Mesenteric fat pad (tissue), 1 donor: ENCODE measurements around the gene IFT122. TPM values are rescaled to one million over a fixed set of nuclear protein-coding genes. Genes with fewer than 3 reads are reported as not detected.
"Not testable (repeated sequence)": the region's sequence is repeated elsewhere in the genome, so short reads cannot be mapped to it uniquely, and the experiment has no call there.

Experiments
- DNase-seq: peaks from one replicate; pipeline ENCODE4 v3.0.0-alpha.2; 2020; ENCODE audit warnings: low spot score
- total RNA-seq: library from RNA; stranded (reverse); fragmentation: NEBNext Ultra II Directional; extraction: Animal tissue kit (Norgen Biotek cat#: 25700); gene quantifications from one replicate; pipeline ENCODE4 v1.2.1, GENCODE V29; 2021
- donor health status: DM: yes; HTN: yes; CAD: no.

Gene IFT122
- total RNA-seq, 1 donor from 2014 or later = 30.5 TPM

DNA sequence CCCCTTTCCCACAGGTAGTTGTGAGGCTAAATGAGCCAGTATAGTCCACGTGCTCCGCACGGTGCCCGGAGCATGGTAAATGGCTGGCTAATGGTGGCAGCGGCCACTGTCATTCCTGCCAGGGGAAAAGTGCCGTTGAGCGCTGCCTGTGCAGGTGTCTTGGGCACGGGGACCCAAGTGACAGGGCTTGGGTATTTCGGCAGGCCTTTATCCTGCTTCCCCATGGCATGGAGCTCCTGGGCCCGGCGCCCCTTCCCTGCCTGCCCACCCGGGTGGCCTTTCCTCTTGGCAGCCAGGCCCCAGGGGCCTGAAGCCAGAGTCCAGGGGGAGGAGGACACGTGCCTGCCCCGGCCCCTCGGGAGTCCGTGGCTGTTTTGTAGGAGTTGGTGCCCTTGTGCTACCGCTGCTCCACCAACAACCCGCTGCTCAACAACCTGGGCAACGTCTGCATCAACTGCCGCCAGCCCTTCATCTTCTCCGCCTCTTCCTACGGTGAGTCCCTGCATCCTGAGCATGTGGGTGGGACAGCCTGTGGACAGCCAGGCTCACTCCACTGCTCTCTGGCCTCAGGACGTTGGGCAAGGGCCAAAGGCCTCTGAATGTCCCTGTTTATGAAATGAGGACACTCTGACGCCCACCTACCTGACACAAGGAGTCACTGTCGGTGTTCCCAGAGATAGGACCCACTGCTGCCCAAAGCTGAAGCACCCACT lies 75.2 kb downstream of the IFT122 start:
- not testable (repeated sequence) for DNase-seq

DNA sequence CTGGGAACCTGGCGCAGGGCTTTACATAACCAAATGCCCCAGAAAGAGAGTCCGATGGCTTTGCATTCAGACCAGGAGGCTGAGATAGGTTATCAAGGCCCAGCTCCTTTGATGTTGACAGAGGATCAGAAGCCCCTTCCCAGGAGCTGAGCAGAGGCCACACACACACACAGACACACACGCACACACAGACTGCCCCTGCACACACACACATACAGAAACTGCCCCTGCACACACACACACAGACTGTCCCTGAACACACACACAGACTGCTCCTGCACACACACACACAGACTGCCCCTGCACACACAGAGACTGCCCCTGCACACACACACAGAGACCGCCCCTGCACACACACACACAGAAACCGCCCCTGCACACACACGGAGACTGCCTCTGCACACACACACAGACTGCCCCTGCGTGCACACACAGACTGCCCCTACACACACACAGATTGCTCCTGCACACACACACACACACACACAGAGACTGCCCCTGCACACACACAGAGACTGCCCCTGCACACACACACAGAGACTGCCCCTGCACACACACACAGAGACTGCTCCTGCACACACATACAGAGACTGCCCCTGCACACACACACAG lies 75.9 kb downstream of the IFT122 start:
- DNase-seq = not testable (repeated sequence)

DNA sequence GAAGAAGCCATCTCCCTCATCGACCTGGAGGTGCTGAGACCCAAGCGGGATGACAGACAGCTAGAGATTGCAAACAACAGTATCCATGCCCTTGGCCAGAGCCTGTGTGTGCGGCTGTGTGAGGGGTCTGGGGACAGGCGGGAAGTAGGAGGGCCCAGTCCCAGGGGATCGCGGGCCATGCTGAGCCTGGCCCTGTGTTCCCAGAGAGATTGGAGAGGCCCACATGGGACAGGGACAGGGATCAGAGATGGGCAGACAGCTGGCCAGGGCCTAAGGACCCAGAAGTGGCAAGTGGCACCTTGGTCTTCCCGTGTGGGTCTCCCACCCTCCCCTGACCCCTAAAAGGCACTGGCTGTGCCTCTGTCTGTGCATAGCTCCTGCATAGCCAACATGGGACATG lies 77.5 kb downstream of the IFT122 start:
- no peak for DNase-seq

- no peak for DNase-seq
These were observed 78.1 kb downstream of the IFT122 start for GRCh38 chr3:129518038-129518561.

DNA sequence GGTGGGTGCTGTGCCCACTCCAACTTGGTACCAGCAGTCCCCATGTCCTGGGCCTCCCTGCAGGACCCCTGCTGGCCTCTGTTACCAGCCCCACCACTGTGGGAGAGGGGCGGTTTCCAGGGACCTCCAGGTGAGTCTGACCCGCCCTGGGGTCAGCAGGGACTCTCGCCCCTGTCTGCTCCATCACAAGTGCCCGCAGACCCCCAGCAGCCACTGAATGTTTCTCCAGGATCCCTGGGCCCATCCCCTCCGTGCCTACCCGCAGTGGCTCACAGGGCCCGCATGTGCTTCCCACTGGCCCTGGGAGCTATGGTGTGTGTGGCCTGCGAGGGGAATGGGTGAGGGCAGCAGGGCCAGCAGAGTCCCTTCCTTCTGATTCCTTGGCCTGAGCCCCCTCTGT lies 78.6 kb downstream of the IFT122 start:
- no peak for DNase-seq

DNA sequence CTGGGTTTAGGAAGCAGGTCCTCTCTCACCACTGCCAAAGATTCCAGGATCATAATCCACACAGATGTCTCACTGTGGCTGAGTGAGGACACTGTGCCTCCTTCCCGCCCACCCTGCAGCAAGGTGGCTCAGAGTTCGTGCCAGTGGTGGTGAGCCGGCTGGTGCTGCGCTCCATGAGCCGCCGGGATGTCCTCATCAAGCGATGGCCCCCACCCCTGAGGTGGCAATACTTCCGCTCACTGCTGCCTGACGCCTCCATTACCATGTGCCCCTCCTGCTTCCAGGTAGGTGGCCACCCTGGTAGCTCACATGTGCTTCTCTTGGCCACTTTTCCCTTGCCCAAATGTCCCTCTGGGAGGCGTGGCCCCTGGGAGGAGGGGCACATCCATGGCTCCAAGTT lies 79.4 kb downstream of the IFT122 start:
- DNase-seq = no peak

GRCh38 chr3:129519896-129520715 lies 80.1 kb downstream of the IFT122 start:
- no peak for DNase-seq

DNA sequence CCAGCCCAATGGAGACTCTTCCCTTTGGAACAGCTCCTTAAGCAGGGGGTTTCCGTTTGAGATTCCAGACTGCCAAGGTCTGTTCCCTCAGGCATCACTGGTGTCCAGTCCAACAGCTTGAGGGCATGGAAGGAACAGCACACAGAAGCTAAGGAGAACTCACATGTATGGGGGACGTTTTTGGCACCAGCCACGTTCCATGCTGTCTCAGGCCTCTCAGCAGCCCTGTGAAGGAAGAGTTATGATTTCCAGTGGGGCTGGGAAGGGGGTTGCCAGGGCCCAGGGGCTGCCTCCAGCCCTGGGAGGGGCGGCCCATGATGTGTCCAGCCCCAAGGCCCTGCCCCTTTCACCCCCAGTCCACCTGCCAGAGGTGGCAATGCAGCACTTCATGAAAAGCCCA lies 80.9 kb downstream of the IFT122 start:
- DNase-seq = no peak

DNA sequence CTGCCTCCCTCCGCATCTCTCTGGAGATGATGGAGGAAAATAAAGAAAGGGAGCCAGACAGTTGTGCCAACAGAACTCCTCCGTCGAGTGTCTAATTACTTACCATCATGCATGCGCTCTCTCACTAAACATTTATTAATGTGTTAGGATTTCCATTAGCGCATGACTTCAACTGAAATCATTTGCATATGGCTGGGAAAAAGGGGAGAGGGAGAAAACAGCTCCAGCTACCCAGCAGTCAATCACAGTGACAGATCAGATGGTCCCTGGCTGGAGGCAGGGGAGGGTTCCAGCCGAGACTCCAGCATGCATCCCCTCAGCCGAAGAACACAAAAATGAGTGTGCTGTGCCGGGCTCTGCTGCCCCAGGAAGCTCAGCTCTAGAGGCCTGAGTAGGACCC lies 81.6 kb downstream of the IFT122 start:
- DNase-seq = no peak

DNA sequence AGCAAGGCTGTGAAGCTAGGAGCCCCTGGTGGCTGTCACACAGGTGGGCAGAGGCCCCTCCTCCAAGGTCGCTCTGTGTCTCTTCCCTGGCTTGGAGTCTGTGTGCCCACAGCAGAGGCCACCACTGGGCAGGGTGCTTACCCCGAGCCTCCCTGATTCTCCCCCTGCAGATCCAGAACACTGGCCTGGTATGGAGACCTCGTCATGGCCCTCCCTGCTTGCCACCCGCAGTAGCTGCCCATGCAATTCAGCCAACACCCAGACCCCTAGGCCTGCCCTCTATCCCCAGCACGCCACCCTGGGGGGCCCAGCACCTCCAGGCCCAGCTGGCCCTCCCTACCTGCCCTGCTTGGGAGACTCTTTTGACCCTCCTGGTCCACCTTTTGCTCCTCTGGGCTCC lies 82.9 kb downstream of the IFT122 start:
- no peak for DNase-seq

DNA sequence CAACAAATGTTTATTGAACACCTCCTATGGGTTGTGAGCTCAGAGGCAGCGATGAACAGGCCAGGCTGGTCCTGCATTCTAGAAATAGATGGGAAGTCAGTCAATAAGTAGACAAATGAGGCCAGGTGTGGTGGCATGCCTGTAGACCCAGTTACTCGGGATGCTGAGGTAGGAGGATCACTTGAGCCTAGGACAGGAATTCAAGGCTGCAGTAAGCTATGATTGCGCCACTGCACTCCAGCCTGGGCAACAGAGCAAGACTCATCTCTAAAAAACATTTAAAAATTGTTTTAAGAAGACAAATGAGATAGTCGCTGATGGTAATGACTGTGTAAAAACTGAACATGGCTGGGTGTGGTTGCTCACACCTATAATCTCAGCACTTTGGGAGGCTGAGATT lies 84.1 kb downstream of the IFT122 start:
- DNase-seq = no peak

DNA sequence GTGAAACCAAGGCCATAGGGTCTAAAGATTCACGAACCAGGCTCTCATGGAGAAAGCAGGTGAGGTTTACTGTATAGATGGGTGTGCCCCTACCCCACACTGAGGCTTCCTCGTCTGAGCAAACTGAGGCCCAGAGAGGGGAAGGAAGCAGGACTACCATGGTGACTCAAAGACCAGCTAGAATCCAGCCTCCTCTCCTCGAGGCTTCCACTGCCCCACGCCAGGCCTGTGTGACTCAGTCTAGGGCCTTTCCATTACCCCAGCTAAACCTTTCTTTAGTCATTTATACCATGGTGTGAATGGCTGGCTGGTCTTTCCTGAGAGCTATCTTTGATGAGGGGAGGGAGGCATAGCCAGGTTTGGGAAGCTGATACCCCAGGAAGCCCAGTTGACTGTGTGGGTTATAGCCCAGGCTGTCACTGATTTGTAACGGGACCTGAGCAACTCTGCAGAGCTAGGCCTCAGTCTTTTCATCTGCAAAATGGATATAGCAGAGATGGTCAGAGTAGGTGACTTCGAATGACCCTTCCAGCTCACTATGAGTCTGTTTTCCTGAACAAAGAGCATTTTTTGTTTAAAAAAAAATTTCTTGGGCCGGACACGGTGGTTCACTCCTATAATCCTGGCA lies 85.4 kb downstream of the IFT122 start:
- DNase-seq = no peak

DNA sequence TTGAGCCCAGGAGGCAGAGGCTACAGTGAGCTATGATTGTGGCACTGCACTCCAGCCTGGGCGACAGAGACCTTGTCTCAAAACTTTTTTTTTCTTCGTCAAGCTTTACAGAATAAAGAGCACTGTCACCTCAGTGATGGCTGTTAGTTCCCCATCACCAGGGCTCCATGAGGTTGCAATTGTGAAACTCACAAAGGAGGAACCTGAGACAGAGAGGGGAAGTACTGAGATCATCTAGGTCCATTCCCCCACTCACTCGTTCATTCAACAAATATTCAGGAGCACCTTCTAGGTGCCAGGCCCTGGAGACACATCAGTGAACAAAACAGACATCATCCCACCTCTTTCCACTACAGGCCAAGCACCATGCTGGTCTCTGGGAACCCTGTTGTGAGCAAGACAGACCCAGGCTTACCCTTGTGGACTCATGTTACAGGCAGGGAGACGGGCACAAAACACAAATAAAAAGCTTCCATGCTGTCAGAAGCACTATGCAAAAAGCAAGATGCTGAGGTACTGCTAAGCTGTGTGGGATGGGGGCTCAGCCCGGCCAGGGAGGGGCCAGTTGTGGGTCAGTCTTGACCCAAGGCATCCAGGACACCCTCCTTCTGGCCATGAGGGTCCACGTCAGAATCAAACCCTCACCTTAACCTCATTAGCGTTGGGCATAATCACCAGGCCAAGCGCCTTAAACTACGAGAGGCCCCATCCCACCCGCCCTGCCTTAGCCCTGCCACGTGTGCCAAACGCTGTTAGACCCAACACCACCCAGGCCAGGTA lies 86.3 kb downstream of the IFT122 start:
- no peak for DNase-seq

DNA sequence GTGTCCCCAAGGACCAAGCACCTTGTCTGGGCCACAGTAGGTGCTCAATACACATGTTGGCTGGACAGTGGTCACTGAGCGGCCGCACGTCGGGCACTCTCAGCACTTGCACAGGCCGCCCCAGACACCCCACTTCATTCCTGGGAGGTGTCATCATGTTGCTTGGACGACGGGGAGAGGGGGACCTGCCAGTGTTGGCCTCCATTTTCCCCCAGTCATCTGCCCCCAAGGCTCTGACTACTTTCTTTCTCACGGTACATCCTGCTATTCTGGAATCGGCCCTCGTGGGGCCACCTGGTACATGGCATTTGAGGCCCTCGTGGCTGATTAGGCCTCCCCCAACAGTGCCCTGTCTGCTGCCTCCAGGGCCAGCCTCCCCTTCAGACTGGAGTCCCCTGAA lies 87.2 kb downstream of the IFT122 start:
- DNase-seq = no peak

- DNase-seq = no peak
These were observed 88.6 kb downstream of the IFT122 start, which contains the start of gene RHO for GRCh38 chr3:129528589-129529100. Gene RHO, plus strand, starts transcription at chr3:129528639. Its CDS starts 95 bp downstream, at chr3:129528734.

GRCh38 chr3:129529436-129530210 lies 89.6 kb downstream of the IFT122 start:
- DNase-seq = no peak

DNA sequence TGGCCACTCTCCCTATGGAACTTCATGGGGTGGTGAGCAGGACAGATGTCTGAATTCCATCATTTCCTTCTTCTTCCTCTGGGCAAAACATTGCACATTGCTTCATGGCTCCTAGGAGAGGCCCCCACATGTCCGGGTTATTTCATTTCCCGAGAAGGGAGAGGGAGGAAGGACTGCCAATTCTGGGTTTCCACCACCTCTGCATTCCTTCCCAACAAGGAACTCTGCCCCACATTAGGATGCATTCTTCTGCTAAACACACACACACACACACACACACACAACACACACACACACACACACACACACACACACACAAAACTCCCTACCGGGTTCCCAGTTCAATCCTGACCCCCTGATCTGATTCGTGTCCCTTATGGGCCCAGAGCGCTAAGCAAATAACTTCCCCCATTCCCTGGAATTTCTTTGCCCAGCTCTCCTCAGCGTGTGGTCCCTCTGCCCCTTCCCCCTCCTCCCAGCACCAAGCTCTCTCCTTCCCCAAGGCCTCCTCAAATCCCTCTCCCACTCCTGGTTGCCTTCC lies 90.3 kb downstream of the IFT122 start:
- DNase-seq = no peak

- DNase-seq = no peak
These were observed 90.8 kb downstream of the IFT122 start for GRCh38 chr3:129530821-129531220.

- DNase-seq = no peak
These were observed 91.7 kb downstream of the IFT122 start for GRCh38 chr3:129531699-129532098.
